K562 (cell line): ENCODE data around the gene CABP4. TPM values are rescaled to one million over a fixed set of nuclear protein-coding genes. Genes with fewer than 3 reads are reported as not detected.

Experiments
- BCOR ChIP-seq: fragments of 450-650 bp; IDR thresholded peaks from 2 replicates; pipeline ENCODE4 v1.6.1; 2016
- BMI1 ChIP-seq: fragments of 150-350 bp; IDR thresholded peaks from 2 replicates; pipeline ENCODE4 v1.6.1; 2014; ENCODE audit warnings: low read length
- CTCFL ChIP-seq: IDR thresholded peaks from 2 replicates; pipeline ENCODE4 v1.6.1; 2011; ENCODE audit warnings: borderline replicate concordance, low read depth, mild to moderate bottlenecking, moderate library complexity, low read length; ENCODE audit not compliant: insufficient read depth, poor library complexity, severe bottlenecking
- FOS ChIP-seq: IDR thresholded peaks from 3 replicates; pipeline ENCODE4 v1.6.1; 2011; ENCODE audit not compliant: insufficient read length; ENCODE audit errors: extremely low read depth
- FOSL1 ChIP-seq: fragments of 200-800 bp; sonication (Bioruptor generic); conservative IDR thresholded peaks from 2 replicates; pipeline ENCODE4 v1.6.1; 2016; ENCODE audit warnings: missing genetic modification characterization, missing compliant biosample characterization
- FOXJ2 ChIP-seq: fragments of 200-800 bp; sonication (Bioruptor generic); IDR thresholded peaks from 2 replicates; pipeline ENCODE4 v1.6.1; 2016; ENCODE audit warnings: missing genetic modification characterization, missing compliant biosample characterization
- HDAC1 ChIP-seq, 2 experiments: fragments of 450-650 bp; IDR thresholded peaks; 2 replicates each; pipeline ENCODE4 v1.6.1; 2016 to 2017; ENCODE audit warnings: inconsistent platforms in 1 of 2, mild to moderate bottlenecking in 1 of 2, moderate library complexity in 1 of 2
- HMG20B ChIP-seq: fragments of 250-450 bp; sonication (Bioruptor Pico); IDR thresholded peaks from 2 replicates; pipeline ENCODE4 v1.5.0; 2021; ENCODE audit warnings: mild to moderate bottlenecking
- MCM3 ChIP-seq: fragments of 450-650 bp; IDR thresholded peaks from 2 replicates; pipeline ENCODE4 v1.6.1; 2016
- PHB ChIP-seq: fragments of 250-450 bp; sonication (Bioruptor Pico); IDR thresholded peaks from 2 replicates; pipeline ENCODE4 v1.5.0; 2021
- PTTG1 ChIP-seq: fragments of 450-650 bp; IDR thresholded peaks from 2 replicates; pipeline ENCODE4 v1.6.1; 2016; ENCODE audit warnings: low read depth, mild to moderate bottlenecking, missing genetic modification characterization, missing compliant biosample characterization
- RAD21 ChIP-seq, 2 experiments: fragments of 250-450 bp in 1 of 2; fragments of 450-650 bp in 1 of 2; sonication (Bioruptor Pico) in 1 of 2; formaldehyde crosslinking in 1 of 2; IDR thresholded peaks in 1 of 2; conservative IDR thresholded peaks in 1 of 2; 2 replicates each; pipeline versions ENCODE4 v1.4.0 to v1.8.0; 2020 to 2022; ENCODE audit warnings: mild to moderate bottlenecking in 2 of 2, moderate library complexity in 1 of 2
- SMAD4 ChIP-seq: fragments of 250-450 bp; sonication (Bioruptor Pico); conservative IDR thresholded peaks from 2 replicates; pipeline ENCODE4 v1.8.0; 2021; ENCODE audit warnings: inconsistent platforms, mild to moderate bottlenecking, moderate library complexity
- SUPT5H ChIP-seq: fragments of 450-650 bp; IDR thresholded peaks from 2 replicates; pipeline ENCODE4 v1.6.1; 2016
- TCF3 ChIP-seq: sonication (generic); formaldehyde crosslinking; IDR thresholded peaks from 2 replicates; pipeline ENCODE4 v1.4.0; 2020; ENCODE audit warnings: mild to moderate bottlenecking, missing genetic modification reagents
- ZNF134 ChIP-seq: fragments of 250-450 bp; sonication (Bioruptor Pico); conservative IDR thresholded peaks from 2 replicates; pipeline ENCODE4 v1.4.0; 2020
- ZNF24 ChIP-seq: fragments of 450-650 bp; IDR thresholded peaks from 2 replicates; pipeline ENCODE4 v1.6.1; 2016
- ZNF263 ChIP-seq: sonication (generic); formaldehyde crosslinking; IDR thresholded peaks from 2 replicates; pipeline ENCODE4 v1.8.0; 2022; ENCODE audit warnings: mild to moderate bottlenecking, missing genetic modification reagents, borderline replicate concordance
- ZNF354B ChIP-seq: fragments of 250-450 bp; sonication (Bioruptor Pico); IDR thresholded peaks from 2 replicates; pipeline ENCODE4 v1.4.0; 2020
- ZNF395 ChIP-seq: fragments of 200-800 bp; sonication (Bioruptor generic); IDR thresholded peaks from 2 replicates; pipeline ENCODE4 v1.6.1; 2017; ENCODE audit warnings: missing genetic modification characterization, missing compliant biosample characterization
- ZNF408 ChIP-seq: fragments of 250-450 bp; sonication (Bioruptor Pico); IDR thresholded peaks from 2 replicates; pipeline ENCODE4 v1.4.0; 2020; ENCODE audit warnings: low read depth, mild to moderate bottlenecking, moderate library complexity
- ZNF778 ChIP-seq: fragments of 450-650 bp; formaldehyde crosslinking; IDR thresholded peaks from 2 replicates; pipeline ENCODE4 v1.4.0; 2020; ENCODE audit warnings: mild to moderate bottlenecking, moderate library complexity
- polyA plus RNA-seq, 8 experiments: library from polyadenylated mRNA; depleted of rRNA in 4 of 8; stranded (reverse) in 5 of 8; unstranded in 3 of 8; fragments of >200 nt; fragmentation: Nextera tagmentation in 2 of 8; fragmentation: Illumina TruSeq in 1 of 8; extraction: Ambion mirVana in 2 of 8; extraction: Trizol in 1 of 8; gene quantifications; 2 replicates each; pipeline versions ENCODE4 v1.2.1 to v1.2.3, GENCODE V29; 2011 to 2014; ENCODE audit warnings: inconsistent platforms in 1 of 8, missing spikeins in 1 of 8
- total RNA-seq, 7 experiments: library from RNA; depleted of rRNA in 6 of 7; stranded (reverse); fragments of >200 nt in 6 of 7; fragmentation: Illumina TruSeq in 2 of 7; extraction: Trizol in 2 of 7; gene quantifications; 2 replicates each; pipeline versions ENCODE4 v1.2.1 to v1.2.3, GENCODE V29; 2011 to 2021; ENCODE audit warnings: low replicate concordance in 1 of 7
- TF ChIP-seq, protein P1 (sequence below), 2 experiments: fragments of 450-650 bp in 1 of 2; sonication (generic) in 1 of 2; formaldehyde crosslinking in 1 of 2; IDR thresholded peaks in 1 of 2; conservative IDR thresholded peaks in 1 of 2; 2 replicates each; pipeline versions ENCODE4 v1.6.1 to v1.8.1; 2016 to 2023; ENCODE audit warnings: mild to moderate bottlenecking in 2 of 2, moderate library complexity in 2 of 2, inconsistent platforms in 1 of 2, missing genetic modification reagents in 1 of 2
- TF ChIP-seq, protein P2 (sequence below), 3 experiments: IDR thresholded peaks in 2 of 3; conservative IDR thresholded peaks in 1 of 3; 2 replicates each; pipeline ENCODE4 v1.5.1; 2011 to 2012; ENCODE audit warnings: low read length in 3 of 3, mild to moderate bottlenecking in 3 of 3, control low read depth in 2 of 3, improper control_type of control experiment in 1 of 3, inconsistent platforms in 1 of 3, low read depth in 1 of 3, mixed read lengths in 1 of 3, moderate library complexity in 1 of 3; ENCODE audit not compliant: insufficient read depth in 2 of 3

CABP4 gene
- total and polyA plus RNA-seq, 9 of the 15 experiments (the other 6 are each of a cell fraction or from before 2014, with no cell fraction given), result 0.11 TPM; not detected in 8

- 0 out of 2 replicates have a peak, but pooled peaks have one; percentile 10 for TF ChIP-seq TCF3
- no peak for TF ChIP-seq BMI1
- TF ChIP-seq FOS, result no peak
- TF ChIP-seq ZNF134 (CRISPR knock-in tag), result no peak
- no peak for TF ChIP-seq ZNF354B (CRISPR knock-in tag)
- TF ChIP-seq ZNF263, result no peak
- peak; percentile 50; the same call in 1 of the 2 replicates for TF ChIP-seq BCOR
- 0 out of 2 replicates have a peak, but pooled peaks have one; percentile 17 for TF ChIP-seq FOXJ2
- TF ChIP-seq ZNF395 (CRISPR knock-in tag), result no peak
- TF ChIP-seq HDAC1 (IDR thresholded peaks at IDR 0.05), result no peak
- TF ChIP-seq SMAD4 (CRISPR knock-in tag), result peak; percentile 8; the same call in 1 of the 2 replicates
- TF ChIP-seq, protein P1, sequence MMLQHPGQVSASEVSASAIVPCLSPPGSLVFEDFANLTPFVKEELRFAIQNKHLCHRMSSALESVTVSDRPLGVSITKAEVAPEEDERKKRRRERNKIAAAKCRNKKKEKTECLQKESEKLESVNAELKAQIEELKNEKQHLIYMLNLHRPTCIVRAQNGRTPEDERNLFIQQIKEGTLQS (IDR thresholded peaks at IDR 0.05), result no peak
- TF ChIP-seq, protein P1 (CRISPR knock-in tag; conservative IDR thresholded peaks at IDR 0.05), result 0 out of 2 replicates have a peak, but pooled peaks have one; percentile 6
- TF ChIP-seq PHB (CRISPR knock-in tag), result no peak
- TF ChIP-seq, protein P2, sequence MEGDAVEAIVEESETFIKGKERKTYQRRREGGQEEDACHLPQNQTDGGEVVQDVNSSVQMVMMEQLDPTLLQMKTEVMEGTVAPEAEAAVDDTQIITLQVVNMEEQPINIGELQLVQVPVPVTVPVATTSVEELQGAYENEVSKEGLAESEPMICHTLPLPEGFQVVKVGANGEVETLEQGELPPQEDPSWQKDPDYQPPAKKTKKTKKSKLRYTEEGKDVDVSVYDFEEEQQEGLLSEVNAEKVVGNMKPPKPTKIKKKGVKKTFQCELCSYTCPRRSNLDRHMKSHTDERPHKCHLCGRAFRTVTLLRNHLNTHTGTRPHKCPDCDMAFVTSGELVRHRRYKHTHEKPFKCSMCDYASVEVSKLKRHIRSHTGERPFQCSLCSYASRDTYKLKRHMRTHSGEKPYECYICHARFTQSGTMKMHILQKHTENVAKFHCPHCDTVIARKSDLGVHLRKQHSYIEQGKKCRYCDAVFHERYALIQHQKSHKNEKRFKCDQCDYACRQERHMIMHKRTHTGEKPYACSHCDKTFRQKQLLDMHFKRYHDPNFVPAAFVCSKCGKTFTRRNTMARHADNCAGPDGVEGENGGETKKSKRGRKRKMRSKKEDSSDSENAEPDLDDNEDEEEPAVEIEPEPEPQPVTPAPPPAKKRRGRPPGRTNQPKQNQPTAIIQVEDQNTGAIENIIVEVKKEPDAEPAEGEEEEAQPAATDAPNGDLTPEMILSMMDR (IDR thresholded peaks at IDR 0.05 in 2 of 3, conservative IDR thresholded peaks at IDR 0.05 in 1 of 3; ENCODE audit: insufficient read depth in 2 of 3, low read depth in 1 of 3, low read length in 3 of 3), result peak; percentile 14 to 27 (median 19); a peak in 3 of 6 replicates
- no peak for TF ChIP-seq HMG20B (CRISPR knock-in tag)
- TF ChIP-seq FOSL1, result no peak
- TF ChIP-seq PTTG1, result no peak
- TF ChIP-seq CTCFL, result peak; percentile 20
- no peak for TF ChIP-seq MCM3
- no peak for TF ChIP-seq ZNF408
- no peak for TF ChIP-seq ZNF778 (CRISPR knock-in tag)
- TF ChIP-seq SUPT5H, result no peak
- peak in 1 of 2 experiments; percentile 29; a peak in 2 of 4 replicates for TF ChIP-seq RAD21 (CRISPR knock-in tag; conservative IDR thresholded peaks at IDR 0.05 in 1 of 2, IDR thresholded peaks at IDR 0.05 in 1 of 2)
- TF ChIP-seq ZNF24, result no peak
These were observed 8.0 kb downstream of the CABP4 start (continued) for GRCh38 chr11:67463186-67463585.
